HG03571 (cell line): Measurements from ENCODE around the gene ACE.
A peak's percentile ranks its signal among the peaks of the same experiment; 100 is the strongest.

ENCODE experiments used
- ATAC-seq: cut with Tn5 transposase; IDR thresholded peaks from one replicate; pipeline ENCODE4 v1.9.1; 2021; ENCODE audit not compliant: unreplicated experiment

The ACE gene

GRCh38 chr17:63474586-63475460 is 2.0 kb upstream of the ACE start:
- no peak for ATAC-seq

DNA sequence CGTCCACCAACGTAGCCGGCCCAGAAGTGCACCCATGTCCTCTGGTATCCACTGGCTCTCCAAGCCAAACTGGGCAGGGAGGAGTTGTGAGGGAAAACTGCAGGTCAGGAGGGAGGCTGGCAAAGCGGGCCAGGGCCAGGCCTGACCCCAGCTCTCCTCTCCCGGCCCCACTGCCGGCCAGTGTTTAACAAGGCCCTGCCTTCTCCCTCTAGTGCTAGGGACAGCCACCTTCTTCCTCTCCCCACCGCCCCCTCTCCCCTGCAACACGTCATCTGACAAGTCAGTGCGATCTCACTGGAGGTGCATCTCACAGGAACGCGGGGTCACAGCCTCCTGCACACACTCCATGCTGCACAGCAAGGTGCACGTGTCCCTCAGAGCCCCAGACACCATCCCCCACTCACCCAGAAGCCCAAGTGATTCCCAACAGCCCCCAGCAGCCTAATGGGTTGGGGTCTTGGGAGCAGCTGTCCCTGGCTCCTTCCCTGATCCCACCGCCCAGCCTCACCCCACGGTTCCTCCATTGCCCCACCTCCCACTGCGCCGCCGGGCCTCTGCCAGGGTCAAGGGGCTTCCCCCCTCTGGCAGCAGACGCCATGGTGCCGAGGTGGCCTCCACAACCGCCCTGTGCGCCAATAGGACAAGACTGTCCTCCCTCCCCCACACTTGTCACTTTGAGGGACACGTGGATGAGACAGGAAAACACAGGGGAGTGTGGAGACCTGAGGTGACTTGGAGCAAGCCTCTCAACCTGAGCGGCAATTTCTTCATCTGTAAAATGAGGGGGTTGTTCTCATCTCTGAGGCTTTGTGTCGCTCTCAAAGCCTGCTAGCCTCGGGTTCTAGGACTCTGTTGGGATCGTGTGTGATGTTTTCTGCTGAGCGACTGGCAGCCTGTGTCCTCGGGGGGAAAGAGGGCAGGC is 1.1 kb upstream of the ACE start:
- no peak for ATAC-seq

DNA sequence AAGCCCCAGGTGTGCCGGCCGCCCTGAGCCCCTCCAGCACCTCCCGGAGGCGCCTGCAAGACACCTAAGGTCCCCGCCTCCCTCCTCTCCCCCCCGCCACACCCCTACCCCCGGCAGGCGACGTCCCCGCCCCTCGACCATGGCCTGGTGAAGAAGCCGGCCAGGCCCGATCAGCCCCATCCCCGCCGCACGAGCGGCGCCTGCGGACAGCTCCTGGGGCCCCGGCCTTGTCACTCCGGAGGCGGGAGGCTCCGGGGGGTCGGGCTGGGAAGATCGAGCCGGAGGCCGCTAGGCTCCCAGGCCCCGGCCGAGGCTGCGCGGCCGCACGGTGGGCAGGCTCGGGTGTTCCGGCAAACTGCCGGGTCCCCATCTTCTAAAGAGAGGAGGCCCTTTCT is 405 bp upstream of the ACE start:
- no peak for ATAC-seq

DNA sequence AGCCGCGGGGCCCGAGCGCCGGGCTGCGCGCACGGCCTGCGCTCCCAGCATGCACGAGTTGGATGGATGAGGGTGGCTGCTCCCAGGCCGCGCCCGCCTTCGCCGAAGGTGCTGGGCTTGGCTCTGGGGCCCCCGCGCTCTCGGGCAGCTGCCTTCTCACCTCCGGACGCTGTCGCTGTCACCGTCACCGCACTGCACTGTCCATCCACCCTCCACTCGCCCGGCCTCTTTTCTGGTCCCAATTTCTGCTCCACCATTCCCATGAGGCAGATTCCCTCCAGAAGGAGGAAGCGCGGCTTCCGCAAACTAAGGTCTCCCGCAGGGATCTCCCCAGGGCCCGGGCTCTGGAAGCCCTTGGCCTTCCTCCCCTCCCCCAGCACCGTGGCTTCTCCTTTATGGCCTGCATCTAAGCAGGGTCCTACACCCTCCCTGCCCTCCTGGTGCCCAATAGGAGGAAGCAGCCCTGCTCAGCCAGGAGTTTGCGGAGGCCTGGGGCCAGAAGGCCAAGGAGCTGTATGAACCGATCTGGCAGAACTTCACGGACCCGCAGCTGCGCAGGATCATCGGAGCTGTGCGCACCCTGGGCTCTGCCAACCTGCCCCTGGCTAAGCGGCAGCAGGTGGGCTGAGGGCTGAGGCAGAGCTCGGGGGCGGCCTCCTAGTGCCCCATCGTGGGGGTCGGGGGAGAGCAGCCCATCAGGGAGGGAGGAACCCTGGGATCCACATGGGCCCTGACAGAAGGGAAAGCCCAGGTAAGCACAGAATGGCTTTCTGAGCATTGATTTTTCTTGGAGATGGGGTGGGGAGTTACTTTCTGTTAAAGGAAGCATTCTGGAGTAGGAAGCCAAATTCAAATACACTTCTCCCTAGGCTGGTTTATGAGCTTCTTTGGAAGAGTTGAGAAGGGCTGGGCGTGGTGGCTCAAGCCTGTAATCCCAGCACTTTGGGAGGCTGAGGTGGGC is 899 bp downstream of the ACE start:
- ATAC-seq, result no peak

- ATAC-seq, result peak; percentile 79
Observed at GRCh38 chr17:63478814-63479494, 2.1 kb downstream of the ACE start.

- ATAC-seq, result no peak
Observed at GRCh38 chr17:63479495-63480184, 2.8 kb downstream of the ACE start.

DNA sequence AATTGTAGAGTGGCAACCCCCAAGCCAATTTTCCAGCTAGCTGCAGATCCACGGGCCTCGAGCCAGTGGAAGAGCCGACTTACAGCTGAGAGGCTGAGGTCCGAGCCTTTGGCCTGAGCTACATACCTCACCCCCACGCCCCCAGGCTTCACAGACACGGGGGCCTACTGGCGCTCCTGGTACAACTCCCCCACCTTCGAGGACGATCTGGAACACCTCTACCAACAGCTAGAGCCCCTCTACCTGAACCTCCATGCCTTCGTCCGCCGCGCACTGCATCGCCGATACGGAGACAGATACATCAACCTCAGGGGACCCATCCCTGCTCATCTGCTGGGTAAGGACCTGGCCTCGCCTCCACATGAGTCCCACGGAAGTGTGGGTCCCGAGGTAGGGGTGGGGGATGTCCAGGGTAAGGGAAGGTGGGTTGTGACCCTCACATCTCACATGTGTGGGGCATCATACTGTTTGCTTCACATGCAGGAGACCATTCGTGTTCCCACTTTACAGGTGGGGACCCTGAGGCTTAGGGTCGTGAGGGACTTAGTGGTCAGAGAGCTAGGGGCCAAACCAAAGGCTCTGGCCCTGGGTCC is 3.4 kb downstream of the ACE start:
- ATAC-seq, result no peak

GRCh38 chr17:63480826-63481487 is 4.1 kb downstream of the ACE start:
- no peak for ATAC-seq

DNA sequence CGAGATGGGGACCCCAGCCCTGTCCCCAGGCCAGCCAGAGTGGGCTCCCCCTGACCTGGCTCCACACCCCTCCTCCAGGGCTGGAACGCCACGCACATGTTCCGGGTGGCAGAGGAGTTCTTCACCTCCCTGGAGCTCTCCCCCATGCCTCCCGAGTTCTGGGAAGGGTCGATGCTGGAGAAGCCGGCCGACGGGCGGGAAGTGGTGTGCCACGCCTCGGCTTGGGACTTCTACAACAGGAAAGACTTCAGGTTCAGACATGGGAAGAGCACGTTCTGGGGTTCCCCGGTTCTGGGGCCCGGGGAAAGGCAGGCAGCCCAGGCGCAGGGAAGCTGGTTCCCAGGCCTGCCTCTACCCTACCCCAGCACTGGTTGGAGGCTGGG is 4.6 kb downstream of the ACE start:
- no peak for ATAC-seq

- no peak for ATAC-seq
Observed at GRCh38 chr17:63482509-63482908, 5.6 kb downstream of the ACE start.

- ATAC-seq, result no peak
Observed at GRCh38 chr17:63483038-63483437, 6.2 kb downstream of the ACE start.

- no peak for ATAC-seq
Observed at GRCh38 chr17:63483655-63484575, 7.1 kb downstream of the ACE start.

DNA sequence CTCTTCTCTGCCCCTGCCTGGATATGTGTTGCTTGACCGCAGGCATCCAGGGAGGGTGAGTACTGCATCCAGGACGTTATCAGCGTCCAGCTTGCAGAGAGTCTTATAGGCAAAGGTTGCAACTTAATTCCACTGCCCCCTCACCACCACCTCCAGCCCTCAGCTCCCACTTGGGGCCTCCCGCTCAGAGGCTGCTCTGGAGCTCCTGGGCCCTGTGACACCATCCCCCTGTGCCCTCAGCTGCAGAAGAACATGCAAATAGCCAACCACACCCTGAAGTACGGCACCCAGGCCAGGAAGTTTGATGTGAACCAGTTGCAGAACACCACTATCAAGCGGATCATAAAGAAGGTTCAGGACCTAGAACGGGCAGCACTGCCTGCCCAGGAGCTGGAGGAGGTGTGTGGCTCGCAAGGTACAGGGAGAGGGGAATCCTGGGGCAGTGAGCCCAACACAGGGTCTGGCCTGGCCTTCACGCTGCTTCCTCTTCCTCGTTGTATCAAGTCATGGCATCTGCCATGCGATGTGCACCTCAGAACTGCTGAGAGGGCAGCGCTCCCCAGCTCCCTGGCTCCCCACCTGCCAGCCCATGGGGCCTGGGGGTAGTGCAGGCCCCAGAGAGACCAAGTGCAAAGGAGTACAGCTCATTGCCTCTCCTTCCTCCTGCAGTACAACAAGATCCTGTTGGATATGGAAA is 9.6 kb downstream of the ACE start:
- no peak for ATAC-seq

GRCh38 chr17:63487014-63487339 is 10.1 kb downstream of the ACE start:
- no peak for ATAC-seq

GRCh38 chr17:63488851-63489250 is 12.0 kb downstream of the ACE start:
- no peak for ATAC-seq

GRCh38 chr17:63489291-63489690 is 12.4 kb downstream of the ACE start:
- ATAC-seq, result no peak

DNA sequence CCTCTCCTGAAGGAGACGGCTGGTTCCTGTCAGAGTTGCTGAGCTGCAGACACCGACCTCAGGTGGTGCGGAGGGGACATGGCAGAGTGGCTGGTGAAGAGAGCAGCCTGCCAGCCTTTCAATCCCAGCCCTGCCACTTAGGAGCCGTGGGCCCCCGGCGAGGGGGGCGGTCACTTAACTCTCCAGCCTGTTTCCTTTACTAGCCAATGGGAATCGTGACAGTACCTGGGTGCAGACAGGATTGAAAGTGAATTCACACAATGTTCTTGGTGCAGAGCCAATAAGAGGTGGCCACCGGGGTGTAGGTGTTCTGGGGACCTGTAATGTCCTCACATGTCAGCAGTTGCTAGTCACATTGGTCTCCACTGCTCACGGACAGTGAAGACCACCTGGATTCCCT is 13.5 kb downstream of the ACE start:
- ATAC-seq, result no peak
